Hepatocyte (in vitro differentiated cells): ENCODE measurements around the gene LRP3. TPM values are rescaled to one million over a fixed set of nuclear protein-coding genes. Genes with fewer than 3 reads are reported as not detected.

Source experiments
- DNase-seq: peaks from one replicate; pipeline ENCODE4 v3.0.0-alpha.2; 2016; ENCODE audit warnings: low spot score
- H2AFZ ChIP-seq: fragments of 200-600 bp; sonication (generic); 2 replicates; pipeline ENCODE4 v1.6.0; 2016; ENCODE audit warnings: antibody characterized with exemption, mild to moderate bottlenecking
- H3K27ac ChIP-seq: fragments of 200-600 bp; sonication (generic); 2 replicates; pipeline ENCODE4 v1.5.1; 2016; ENCODE audit warnings: mild to moderate bottlenecking
- H3K27me3 ChIP-seq: fragments of 200-600 bp; sonication (generic); 2 replicates; pipeline ENCODE4 v1.6.1; 2016
- H3K36me3 ChIP-seq: fragments of 200-600 bp; sonication (generic); replicated peaks from 2 replicates; pipeline ENCODE4 v1.5.1; 2016; ENCODE audit warnings: low read depth; ENCODE audit not compliant: insufficient read depth
- H3K4me1 ChIP-seq: fragments of 200-600 bp; sonication (generic); 2 replicates; pipeline ENCODE4 v1.5.1; 2016; ENCODE audit warnings: mild to moderate bottlenecking, moderate library complexity; ENCODE audit not compliant: insufficient read depth
- H3K4me2 ChIP-seq: fragments of 200-600 bp; sonication (generic); 2 replicates; pipeline ENCODE4 v1.6.0; 2016
- H3K4me3 ChIP-seq: fragments of 200-600 bp; sonication (generic); 2 replicates; pipeline ENCODE4 v1.5.1; 2016; ENCODE audit warnings: mild to moderate bottlenecking
- H3K79me2 ChIP-seq: fragments of 200-600 bp; sonication (generic); 2 replicates; pipeline ENCODE4 v1.6.0; 2017; ENCODE audit warnings: mild to moderate bottlenecking
- H3K9me2 ChIP-seq: fragments of 200-600 bp; sonication (generic); replicated peaks from 2 replicates; pipeline ENCODE4 v1.6.0; 2017; ENCODE audit warnings: mild to moderate bottlenecking; ENCODE audit not compliant: insufficient read depth
- H3K9me3 ChIP-seq: fragments of 200-600 bp; sonication (generic); 2 replicates; pipeline ENCODE4 v1.5.1; 2016; ENCODE audit warnings: low read depth, mild to moderate bottlenecking
- H4K20me1 ChIP-seq: fragments of 200-600 bp; sonication (generic); 2 replicates; pipeline ENCODE4 v1.6.0; 2016; ENCODE audit warnings: mild to moderate bottlenecking; ENCODE audit not compliant: insufficient read depth, poor library complexity, severe bottlenecking
- EZH2 ChIP-seq: fragments of 200-600 bp; sonication (generic); IDR thresholded peaks from 2 replicates; pipeline ENCODE4 v1.6.1; 2016; ENCODE audit warnings: antibody characterized with exemption, mild to moderate bottlenecking, borderline replicate concordance
- EZH2phosphoT487 ChIP-seq: fragments of 200-600 bp; sonication (generic); IDR thresholded peaks from one replicate; pipeline ENCODE4 v1.6.1; 2018; ENCODE audit warnings: antibody characterized with exemption, mild to moderate bottlenecking, low read depth, moderate library complexity; ENCODE audit not compliant: unreplicated experiment, severe bottlenecking
- WGBS: methylation state at CpG from one replicate; pipeline ENCODE4 v1.1.6; 2016; ENCODE audit warnings: low lambda C conversion rate; ENCODE audit errors: missing lambda C conversion rate; 5-methylcytosine and 5-hydroxymethylcytosine counted together
- polyA plus RNA-seq: library from polyadenylated mRNA; unstranded; fragments of >200 nt; fragmentation: Nextera tagmentation; extraction: Ambion mirVana; gene quantifications from 2 replicates; pipeline ENCODE4 v1.2.1, GENCODE V29; 2016
- total RNA-seq: library from RNA; depleted of rRNA; stranded (reverse); fragments of >200 nt; gene quantifications from 2 replicates; pipeline ENCODE4 v1.2.3, GENCODE V29; 2014
- TF ChIP-seq, protein P1 (sequence below): fragments of 200-600 bp; sonication (generic); IDR thresholded peaks from 2 replicates; pipeline ENCODE4 v1.5.1; 2016; ENCODE audit warnings: antibody characterized with exemption, mild to moderate bottlenecking; ENCODE audit not compliant: poor library complexity

The LRP3 gene
- total and polyA plus RNA-seq, 2 experiments from 2014 or later, result 37.4 to 44.0 TPM

- no peaks in the 10 kb centered on the region for H3K27me3 ChIP-seq
- TF ChIP-seq, protein P1, sequence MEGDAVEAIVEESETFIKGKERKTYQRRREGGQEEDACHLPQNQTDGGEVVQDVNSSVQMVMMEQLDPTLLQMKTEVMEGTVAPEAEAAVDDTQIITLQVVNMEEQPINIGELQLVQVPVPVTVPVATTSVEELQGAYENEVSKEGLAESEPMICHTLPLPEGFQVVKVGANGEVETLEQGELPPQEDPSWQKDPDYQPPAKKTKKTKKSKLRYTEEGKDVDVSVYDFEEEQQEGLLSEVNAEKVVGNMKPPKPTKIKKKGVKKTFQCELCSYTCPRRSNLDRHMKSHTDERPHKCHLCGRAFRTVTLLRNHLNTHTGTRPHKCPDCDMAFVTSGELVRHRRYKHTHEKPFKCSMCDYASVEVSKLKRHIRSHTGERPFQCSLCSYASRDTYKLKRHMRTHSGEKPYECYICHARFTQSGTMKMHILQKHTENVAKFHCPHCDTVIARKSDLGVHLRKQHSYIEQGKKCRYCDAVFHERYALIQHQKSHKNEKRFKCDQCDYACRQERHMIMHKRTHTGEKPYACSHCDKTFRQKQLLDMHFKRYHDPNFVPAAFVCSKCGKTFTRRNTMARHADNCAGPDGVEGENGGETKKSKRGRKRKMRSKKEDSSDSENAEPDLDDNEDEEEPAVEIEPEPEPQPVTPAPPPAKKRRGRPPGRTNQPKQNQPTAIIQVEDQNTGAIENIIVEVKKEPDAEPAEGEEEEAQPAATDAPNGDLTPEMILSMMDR, result no peak
- TF ChIP-seq EZH2 (no peak), EZH2phosphoT487 (no peak)
- no peak overlapping the region for H3K4me2 ChIP-seq
- H3K36me3 ChIP-seq, result no peaks in the 10 kb centered on the region
- WGBS, result 82% methylated on average over 5 of the region's 5 CpGs
- H3K4me1 ChIP-seq, result peaks cover 8% of the 10 kb centered on the region
- H3K9me2 ChIP-seq, result no peaks in the 10 kb centered on the region
- H3K79me2 ChIP-seq, result peaks cover 14% of the 10 kb centered on the region
- no peaks in the 10 kb centered on the region for H4K20me1 ChIP-seq
- H2AFZ ChIP-seq, result no peak overlapping the region
- no peak overlapping the region for H3K27ac ChIP-seq
- no peak overlapping the region for H3K4me3 ChIP-seq
- no peak for DNase-seq
- no peaks in the 10 kb centered on the region for H3K9me3 ChIP-seq
Observed at GRCh38 chr19:33174186-33174585, 19.9 kb upstream of the LRP3 start.

GRCh38 chr19:33175156-33175782, 18.9 kb upstream of the LRP3 start:
- 96% methylated on average over 10 of the region's 10 CpGs for WGBS
- Histone ChIP-seq H3K4me2 (peak overlapping the region; percentile 93), H3K36me3 (no peaks in the 10 kb centered on the region), H4K20me1 (no peaks in the 10 kb centered on the region), H3K4me1 (peaks cover 8% of the 10 kb centered on the region), H3K27ac (no peak overlapping the region), H3K27me3 (no peaks in the 10 kb centered on the region), H3K4me3 (no peak overlapping the region), H2AFZ (no peak overlapping the region), H3K79me2 (peaks cover 14% of the 10 kb centered on the region), H3K9me3 (no peaks in the 10 kb centered on the region), H3K9me2 (no peaks in the 10 kb centered on the region)
- TF ChIP-seq, protein P1, result no peak
- TF ChIP-seq EZH2 (no peak), EZH2phosphoT487 (no peak)
- no peak for DNase-seq

GRCh38 chr19:33175886-33176669, 18.1 kb upstream of the LRP3 start:
- H3K79me2 ChIP-seq, result peaks cover 14% of the 10 kb centered on the region
- H3K27me3 ChIP-seq, result no peaks in the 10 kb centered on the region
- peaks cover 8% of the 10 kb centered on the region for H3K4me1 ChIP-seq
- DNase-seq, result peak; percentile 48
- no peaks in the 10 kb centered on the region for H3K9me3 ChIP-seq
- no peaks in the 10 kb centered on the region for H3K9me2 ChIP-seq
- peak overlapping the region; percentile 93 for H3K4me2 ChIP-seq
- H3K4me3 ChIP-seq, result peak overlapping the region; percentile 35
- H3K27ac ChIP-seq, result peak overlapping the region; percentile 90
- no peaks in the 10 kb centered on the region for H3K36me3 ChIP-seq
- TF ChIP-seq, protein P1, result peak; percentile 9
- TF ChIP-seq EZH2phosphoT487 (no peak), EZH2 (no peak)
- peak overlapping the region; percentile 61 for H2AFZ ChIP-seq
- 38% methylated on average over 15 of the region's 25 CpGs for WGBS
- H4K20me1 ChIP-seq, result no peaks in the 10 kb centered on the region
